Glomerular endothelial cell (primary cell): Measurements from ENCODE around the gene CCL25. TPM values are rescaled to one million over a fixed set of nuclear protein-coding genes. Genes with fewer than 3 reads are reported as not detected.

ENCODE experiments used
- DNase-seq: peaks from one replicate; pipeline ENCODE4 v3.0.0-alpha.2; 2011; ENCODE audit warnings: low read depth, low spot score; ENCODE audit errors: extremely low read depth
- total RNA-seq: library from RNA; depleted of rRNA; stranded (reverse); fragments of >200 nt; gene quantifications from 2 replicates; pipeline ENCODE4 v1.2.3, GENCODE V29; 2015

The CCL25 gene
- total RNA-seq, 1 donor from 2014 or later: not detected

GRCh38 chr19:8109455-8109854 is 56.9 kb downstream of the CCL25 start:
- DNase-seq: no peak

- no peak for DNase-seq
Measured at GRCh38 chr19:8109890-8110662, 57.5 kb downstream of the CCL25 start.

GRCh38 chr19:8110931-8111330 is 58.4 kb downstream of the CCL25 start:
- no peak for DNase-seq

GRCh38 chr19:8111376-8111775 is 58.8 kb downstream of the CCL25 start:
- DNase-seq: no peak

Other genes starting within 250 kb of the CCL25 start
- 27.1 and 32.1 TPM in 2 replicates for gene EVI5L, start 222.5 kb upstream of the CCL25 start, total RNA-seq
- not detected in 2 replicates for gene PRR36, start 178.4 kb upstream of the CCL25 start, total RNA-seq
- 2.8 and 3.0 TPM in 2 replicates for gene LRRC8E, start 164.2 kb upstream of the CCL25 start, total RNA-seq
- gene MAP2K7, start 148.9 kb upstream of the CCL25 start, total RNA-seq: 10.6 and 16.5 TPM in 2 replicates
- 0.76 and 1.7 TPM in 2 replicates for gene TGFBR3L, start 137.9 kb upstream of the CCL25 start, total RNA-seq
- 32.6 and 37.7 TPM in 2 replicates for gene SNAPC2, start 132.4 kb upstream of the CCL25 start, total RNA-seq
- 47.1 and 50.5 TPM in 2 replicates for gene CTXN1, start 126.6 kb upstream of the CCL25 start, total RNA-seq
- 58.4 and 63.6 TPM in 2 replicates for gene TIMM44, start 109.1 kb upstream of the CCL25 start, total RNA-seq
- gene ELAVL1, start 47.1 kb upstream of the CCL25 start, total RNA-seq: 57.1 and 76.3 TPM in 2 replicates
- not detected in 2 replicates for gene FBN3, start 96.8 kb downstream of the CCL25 start, total RNA-seq
- gene CERS4, start 156.6 kb downstream of the CCL25 start, total RNA-seq: 29.0 and 29.3 TPM in 2 replicates